Glomerular visceral epithelial cell (primary cell): ENCODE results near the gene HAUS7.

ENCODE experiments used
- DNase-seq: peaks from one replicate; pipeline ENCODE4 v3.0.0-alpha.2; 2016; ENCODE audit errors: extremely low spot score

The HAUS7 gene

DNA sequence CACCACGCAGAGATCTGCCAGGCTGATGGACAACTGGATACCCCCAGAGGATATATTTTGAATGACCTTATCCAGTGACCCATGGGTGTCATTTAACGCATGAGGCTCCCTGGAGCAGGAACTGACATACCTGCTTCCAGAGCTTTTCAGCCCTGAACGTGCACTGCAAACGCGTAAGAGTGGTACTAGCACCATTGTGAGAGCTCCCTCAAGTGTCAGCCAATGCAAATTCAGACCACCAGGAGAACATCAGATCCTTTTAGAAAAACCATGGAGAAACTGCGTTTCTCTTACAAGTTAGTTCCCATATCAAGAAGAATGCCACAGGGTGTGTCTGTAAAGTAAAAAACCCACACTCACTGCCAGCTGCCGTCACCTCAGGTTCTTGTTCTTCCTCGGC, 31.8 kb downstream of the HAUS7 start:
- no peak for DNase-seq

DNA sequence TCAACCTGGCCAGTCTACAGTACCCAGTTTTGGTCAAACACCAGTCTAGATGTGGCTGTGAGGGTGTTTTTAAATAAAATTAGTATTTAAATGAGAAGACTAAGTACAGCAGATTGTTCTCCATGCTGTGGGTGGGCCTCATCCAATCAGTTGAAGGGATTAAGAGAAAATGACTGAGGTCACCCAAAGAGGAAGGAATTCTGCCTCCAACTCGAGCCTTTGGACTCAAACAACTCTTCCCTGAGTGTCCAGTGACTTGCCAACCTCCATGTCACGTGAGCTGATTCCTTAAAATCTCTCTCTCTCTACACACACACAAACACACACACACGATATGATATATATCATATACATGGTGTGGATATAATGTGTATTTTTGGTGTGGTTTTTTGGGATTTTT, 34.5 kb downstream of the HAUS7 start:
- DNase-seq = no peak

DNA sequence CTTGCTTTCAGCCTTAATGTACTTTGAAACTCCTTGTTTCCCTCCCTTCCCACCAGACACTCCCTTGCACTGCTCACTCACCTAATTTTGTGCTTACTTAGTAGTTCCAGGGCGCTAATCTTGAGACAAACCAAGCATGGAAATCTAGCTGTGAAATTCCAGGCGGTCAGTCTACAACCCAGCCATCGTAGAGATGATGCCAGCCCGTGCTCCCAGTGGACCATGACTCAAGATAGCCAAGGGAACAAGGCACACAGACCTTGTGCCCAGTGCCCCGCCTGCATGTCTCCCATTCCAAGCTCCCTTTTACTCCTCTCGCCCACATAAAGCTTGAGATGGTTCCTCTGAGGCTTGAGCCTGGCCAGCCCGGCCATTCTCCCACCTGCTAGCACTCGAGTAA, 35.6 kb downstream of the HAUS7 start:
- DNase-seq = peak; percentile 8

DNA sequence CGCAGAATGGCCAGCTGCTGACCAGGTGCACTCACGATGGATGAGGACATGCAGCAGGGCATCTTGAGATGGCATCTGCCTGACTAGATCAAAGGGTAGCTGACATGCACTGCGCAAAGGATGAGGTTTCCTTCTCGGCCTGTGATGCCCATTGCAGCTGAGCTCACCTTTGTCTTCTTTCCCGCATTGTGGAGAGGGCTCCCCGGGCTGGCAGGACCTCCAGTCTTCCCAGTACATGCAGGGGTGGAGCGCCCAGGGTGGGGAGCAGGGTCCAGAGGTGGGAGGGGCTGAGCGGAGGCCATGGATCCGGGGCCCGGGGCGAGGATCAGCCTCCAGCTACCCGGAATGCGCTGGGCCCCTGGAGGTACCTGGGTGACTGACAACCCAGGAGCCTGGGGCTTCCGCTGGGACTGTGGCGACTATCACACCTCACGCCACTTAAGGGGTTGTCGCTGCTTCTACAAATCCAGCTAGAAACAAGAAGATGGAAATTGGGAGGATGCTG, 36.5 kb downstream of the HAUS7 start:
- no peak for DNase-seq

DNA sequence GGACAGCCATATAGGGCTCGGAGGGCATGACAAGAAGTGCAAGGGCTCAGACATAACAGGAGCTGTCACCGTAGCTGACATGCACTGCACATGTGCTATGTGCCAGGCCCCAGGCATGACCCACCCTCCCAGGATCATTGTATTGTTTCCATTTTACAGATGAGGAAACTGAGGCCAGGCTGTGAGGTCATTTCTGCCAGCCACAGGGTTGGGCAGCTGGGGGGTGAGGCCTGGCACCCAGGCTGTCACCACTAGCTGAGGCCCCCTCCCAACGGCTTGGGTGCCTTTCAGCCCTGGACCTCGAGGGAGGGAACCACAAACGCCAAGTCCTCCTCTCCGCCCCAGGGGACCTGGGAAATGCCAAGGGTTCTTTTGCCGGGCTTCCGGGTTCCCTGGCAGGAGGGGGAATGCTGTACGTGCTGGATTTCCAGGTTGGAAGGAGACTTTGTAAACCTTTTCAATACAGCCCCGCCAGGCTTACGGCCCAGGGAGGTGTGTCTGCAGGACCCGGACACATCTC, 37.2 kb downstream of the HAUS7 start:
- DNase-seq = no peak

DNA sequence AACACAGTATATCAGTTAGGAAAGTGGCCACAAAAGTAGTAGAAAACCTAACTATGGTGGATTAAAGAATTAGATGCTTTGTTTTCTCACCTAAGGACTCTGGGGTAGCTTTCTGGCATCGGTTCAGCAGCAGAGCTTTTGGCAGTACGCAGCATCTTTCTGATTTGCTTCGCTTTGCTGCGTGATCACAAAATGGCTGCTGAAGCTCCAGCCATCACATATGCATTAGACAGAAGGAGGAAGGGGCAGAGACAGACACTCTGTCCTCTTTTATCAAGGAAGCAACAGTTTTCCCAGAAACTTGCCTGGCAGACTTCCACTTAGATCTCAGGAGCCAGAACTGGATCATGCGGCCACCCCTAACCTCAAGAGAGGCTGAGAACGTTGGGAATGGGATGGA, 39.6 kb downstream of the HAUS7 start:
- no peak for DNase-seq

DNA sequence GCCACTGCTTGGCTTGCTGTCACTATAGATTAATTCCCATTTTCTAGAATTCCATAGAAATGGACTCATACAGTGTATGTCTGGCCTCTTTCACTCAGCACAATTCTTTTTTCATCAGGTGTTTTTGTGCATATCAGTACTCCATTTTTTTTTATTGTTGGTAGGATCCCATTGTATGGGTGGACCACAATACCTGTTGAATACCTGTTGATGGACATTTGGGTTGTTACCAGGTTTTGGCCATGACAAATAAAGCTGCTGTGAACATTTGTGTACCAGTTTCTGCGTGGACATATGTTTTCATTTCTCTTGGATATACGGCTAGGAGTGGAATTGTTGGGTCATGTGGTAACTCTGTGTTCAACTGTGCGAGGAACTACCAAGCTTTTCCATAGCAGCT, 44.2 kb downstream of the HAUS7 start:
- no peak for DNase-seq

DNA sequence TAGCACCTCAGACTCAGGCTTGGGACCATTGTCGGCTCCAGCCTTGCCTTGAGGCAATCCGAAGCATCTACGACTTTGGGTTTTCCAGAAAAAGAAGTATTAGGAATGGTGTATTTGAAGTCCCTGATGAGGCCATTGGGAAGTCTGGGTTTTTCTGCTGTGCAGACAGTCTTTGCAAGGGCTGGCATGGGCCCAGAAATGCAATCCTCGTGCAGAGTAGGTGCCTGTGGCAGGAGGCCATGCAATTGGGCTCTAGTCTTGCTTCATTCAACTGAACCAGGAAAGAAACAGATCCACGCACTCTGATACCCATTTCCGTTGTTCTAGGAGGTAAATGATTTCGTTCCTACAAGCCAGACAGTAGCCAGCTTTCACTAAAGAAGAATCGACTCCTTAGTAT, 46.7 kb downstream of the HAUS7 start:
- no peak for DNase-seq

DNA sequence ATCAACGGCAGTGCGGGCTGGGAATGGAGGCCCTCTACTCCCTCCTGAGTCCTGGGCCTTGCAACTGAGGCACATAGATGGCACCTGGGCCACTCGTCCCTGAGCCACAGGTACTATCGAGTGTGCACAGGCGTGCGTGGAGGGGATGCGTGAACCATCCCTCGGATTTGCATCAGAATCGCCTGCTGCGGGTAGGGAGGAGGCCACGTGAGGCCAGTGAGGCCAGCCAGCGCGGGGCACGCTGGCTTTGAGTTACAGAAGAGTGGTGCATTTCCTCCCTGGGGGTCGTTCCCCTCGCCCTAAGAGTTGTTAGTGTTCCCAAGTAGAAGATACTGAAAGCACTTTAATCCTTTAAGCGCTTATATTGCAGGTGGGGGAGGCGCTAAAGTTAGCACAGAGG, 48.5 kb downstream of the HAUS7 start:
- DNase-seq = no peak

DNA sequence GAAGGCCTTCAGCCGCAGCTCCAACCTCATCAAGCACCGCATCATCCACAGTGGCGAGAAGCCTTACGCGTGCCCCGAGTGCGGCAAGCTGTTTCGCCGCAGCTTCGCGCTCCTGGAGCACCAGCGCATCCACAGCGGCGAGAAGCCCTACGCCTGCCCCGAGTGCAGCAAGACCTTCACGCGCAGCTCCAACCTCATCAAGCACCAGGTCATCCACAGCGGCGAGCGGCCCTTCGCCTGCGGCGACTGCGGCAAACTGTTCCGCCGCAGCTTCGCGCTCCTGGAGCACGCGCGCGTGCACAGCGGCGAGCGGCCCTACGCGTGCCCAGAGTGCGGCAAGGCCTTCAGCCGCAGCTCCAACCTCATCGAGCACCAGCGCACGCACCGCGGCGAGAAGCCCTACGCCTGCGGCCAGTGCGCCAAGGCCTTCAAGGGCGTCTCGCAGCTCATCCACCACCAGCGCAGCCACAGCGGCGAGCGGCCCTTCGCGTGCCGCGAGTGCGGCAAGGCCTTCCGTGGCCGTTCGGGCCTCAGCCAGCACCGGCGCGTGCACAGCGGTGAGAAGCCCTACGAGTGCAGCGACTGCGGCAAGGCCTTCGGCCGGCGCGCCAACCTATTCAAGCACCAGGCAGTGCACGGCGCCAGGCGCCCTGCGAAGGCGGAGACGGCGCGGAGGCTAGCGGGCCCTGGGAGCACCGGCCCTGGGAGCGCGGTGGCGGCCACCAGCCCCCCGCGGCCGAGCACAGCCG, 49.4 kb downstream of the HAUS7 start:
- DNase-seq = no peak

DNA sequence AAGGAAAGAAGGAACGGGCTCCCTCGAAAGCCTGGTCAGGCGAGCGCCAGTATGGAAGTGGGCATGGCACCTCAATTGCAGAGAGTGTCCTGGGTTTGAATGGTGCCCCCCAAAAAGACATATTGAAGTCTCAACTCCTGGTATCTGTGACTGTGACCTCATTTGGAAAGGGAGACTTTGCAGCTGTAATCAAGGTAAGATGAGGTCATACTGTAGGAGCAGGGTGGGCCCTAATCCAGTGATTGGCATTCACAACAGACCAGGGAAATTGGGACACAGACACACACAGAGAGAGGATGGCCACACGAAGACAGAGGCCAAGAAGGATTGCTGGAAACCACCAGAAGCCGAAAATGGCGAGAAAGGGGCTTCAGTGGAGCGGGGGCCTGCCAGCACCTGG, 52.7 kb downstream of the HAUS7 start:
- DNase-seq = no peak

DNA sequence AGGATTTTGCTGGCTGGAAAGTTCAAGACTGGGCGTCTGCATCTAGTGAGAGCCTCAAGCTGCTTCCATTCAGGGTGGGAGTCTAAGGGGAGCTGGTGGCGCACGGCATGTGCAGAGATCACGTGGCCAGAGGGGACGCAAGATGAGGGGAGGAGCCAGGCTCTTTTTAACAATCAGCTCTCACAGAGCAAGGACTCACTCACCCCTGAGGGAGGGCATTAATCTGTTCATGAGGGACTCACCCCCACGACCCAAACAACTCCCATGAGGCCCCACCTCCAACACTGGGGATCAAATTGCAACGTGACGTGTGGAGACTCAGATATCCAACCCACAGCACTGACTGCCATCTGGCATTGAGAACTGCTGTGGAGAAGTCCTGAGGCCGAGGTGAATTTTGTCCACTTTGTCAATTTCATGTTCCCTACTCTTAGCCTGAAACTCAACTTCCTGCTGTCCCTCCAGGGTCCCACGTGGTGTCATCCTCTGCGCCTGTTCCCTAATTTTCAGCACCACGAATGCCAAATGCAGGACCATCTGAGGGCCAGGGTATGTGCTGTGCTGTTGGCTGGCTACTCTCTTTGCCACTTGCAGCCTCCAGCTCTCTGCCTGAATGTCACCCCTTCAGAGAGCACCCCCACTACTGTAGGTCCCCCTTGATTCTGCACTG, 53.5 kb downstream of the HAUS7 start:
- DNase-seq = no peak

DNA sequence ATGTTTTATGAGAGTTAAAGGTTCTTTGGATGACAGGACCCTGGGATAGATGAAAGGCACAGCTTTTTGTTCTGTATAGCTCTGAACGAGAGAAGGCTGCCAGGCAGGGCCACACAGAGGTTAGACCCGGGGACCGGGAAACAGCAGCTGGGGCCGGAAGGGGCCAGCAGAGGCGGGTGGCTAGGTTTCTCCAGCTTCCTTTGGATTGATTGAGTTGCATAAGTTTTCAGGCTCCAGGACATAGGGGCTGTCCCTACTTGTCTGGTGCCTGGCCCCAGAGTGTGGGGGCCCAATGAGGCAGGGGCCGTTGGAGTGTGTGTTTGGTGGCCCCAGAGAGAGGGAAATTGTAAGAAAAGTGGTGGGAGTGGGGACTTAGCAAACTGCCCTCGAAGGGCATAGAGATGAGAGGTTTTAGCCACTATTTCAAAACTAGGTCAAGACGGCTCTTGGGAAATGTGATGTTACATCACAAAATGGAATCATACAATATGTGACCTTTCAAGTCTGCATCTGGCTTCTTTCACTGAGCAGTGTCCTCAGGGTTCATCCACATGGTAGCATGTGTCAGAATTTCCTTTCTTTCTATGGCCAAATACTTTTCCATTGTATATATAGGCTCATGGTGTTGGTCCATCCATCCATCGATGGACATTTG, 55.4 kb downstream of the HAUS7 start:
- DNase-seq = no peak

DNA sequence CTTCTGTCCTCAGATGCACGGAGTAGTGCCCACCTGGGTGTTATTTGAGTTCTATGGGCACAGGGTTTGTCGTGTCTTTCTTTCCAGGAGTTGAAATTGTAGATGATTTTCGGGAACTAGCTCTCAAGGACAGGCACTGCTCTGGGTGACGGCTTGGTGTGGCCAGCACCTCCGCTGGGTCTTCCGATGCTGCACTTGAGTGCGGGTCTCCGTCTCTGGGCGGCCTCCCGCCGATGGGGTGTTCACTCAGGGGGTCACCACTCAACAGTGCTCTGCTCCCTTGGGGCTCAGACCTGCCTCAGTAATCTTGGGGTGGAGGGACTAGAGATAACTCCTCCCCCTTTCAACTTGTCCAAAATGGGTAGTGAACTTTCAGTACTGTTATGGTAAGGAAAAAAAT, 56.6 kb downstream of the HAUS7 start:
- no peak for DNase-seq

DNA sequence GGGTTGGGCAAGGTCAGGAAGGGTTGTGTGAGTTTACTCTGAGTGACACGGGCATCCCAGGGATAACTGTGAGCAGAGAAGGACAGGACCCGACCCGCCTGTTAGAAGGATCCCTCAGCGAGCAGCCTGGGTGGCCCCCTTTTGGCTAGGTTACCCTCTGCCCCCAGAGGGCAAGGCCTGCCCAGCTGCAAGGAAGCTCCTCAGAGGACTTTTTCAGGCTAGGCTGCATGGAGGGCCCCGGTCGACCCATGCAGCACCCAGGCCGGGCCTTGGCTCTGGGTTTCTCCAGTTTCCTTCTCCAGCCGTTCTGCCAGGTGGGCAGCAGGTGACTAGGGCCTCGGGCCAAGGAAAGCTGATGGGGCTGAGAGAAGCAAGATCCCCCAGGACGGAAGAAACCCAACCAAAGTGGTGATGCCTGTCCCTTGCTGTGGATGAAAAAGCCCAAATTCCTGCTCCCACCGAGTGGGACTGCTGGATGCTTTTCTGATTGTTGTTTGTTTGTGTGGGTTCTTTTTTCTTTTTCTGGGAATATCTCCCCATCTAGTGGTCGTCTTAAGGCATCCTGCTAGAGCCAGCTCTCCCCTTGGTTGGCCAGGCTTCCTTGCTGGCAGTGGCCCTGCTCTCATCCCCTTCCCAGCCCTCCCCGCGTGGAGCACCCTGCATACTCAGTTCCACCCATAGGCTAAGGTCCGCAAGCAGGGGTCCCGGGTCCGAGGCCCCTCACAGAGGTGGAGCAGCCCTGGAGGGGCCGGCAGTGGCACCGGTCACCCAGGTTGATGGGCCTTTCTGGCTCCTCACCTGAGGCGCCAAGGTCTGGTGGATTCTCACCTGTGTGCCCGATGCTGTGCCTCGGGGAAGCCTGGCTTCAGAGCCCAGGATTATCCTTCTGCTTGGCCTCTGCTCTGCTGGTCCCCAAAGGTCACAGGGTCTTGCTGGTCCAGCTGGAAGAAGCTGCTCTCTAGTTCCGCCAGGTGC, 57.3 kb downstream of the HAUS7 start:
- no peak for DNase-seq

DNA sequence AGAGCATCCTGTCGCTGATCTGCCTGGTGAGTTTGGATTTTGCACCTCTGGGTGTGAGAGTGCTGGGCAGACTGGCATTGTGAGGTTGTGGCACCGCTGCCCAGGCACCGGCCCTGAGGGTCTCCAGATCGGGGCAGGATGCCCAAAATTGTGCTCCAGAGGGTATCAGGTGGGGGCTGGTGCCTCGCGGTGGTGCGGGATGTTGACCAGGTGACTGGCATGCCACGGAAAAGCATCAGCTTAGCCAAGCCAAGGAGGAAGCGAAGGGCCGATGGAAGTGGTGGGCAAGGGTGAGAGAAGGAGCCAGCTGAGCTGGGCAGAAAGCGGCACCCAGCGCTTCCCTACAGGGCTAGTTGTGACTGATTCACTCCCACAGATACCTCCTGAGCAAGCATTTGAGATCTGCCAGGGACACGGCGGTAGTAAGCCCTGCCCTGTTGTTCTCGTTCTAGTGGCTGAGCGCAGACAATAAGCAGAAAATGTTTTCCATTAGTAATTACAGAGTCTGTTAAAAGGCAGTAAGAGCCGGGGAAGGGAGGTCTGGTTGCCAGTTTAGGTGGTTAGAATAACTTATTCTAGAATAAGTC, 58.3 kb downstream of the HAUS7 start:
- no peak for DNase-seq

DNA sequence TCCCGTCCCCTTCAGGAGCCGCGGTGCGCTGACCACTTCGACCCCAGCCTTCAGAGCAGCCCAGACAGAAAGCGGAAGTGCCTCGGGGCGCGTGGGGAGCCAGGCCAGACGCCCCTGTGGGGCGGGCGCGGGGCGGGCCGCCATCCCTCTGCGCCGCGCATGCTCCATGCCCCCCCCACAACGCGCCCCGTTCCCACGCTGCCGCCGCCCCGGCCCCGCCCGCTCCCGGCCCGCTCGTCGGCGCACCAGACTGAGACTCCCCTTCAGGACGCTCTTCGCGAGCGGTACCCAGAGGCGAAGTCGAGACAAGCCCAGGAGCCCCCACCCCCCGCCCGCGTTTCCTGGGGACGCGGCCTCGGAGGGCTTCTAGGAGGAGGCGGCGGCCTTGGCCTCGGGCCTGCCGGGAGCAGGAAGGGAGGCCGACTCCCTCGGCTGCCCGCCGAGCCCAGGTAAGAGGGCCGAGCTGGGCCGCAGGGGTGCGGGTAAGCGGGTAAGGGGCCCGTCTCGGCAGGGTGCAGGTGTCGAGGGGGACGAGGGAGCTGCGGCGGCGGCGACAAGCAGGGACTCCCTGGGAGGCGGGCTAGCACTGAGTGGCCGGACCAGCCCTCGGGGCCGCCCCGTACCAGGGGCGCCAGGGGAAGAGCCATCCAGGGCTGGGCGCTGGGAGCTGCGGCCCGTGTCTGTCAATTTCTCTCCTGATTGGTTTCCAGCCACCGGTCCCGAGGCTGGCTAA, 59.0 kb downstream of the HAUS7 start, which contains the start of gene ZFP92:
Gene ZFP92 (plus strand): TSS at position 218 of the 733 bp plus-strand sequence. CDS start 6,851 bp downstream, outside the sequence.
- DNase-seq = no peak

DNA sequence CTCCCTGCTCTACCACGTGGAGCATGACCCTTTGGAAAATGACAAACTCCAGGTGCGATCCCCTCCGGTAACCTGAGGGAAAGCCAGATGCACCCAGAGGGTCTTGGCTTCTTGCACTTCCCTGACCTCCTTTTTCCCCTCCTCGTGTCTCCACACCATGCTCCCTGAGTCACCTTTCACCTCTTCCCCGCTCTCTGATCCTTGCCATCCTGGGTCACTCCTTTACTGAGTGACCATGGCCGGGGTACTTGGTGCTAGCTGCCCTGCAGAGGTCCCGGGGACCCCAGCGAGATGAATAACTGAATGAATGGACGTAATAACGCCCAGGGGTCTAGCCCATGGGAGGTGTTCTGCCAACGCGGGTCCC, 59.5 kb downstream of the HAUS7 start:
- DNase-seq = no peak

DNA sequence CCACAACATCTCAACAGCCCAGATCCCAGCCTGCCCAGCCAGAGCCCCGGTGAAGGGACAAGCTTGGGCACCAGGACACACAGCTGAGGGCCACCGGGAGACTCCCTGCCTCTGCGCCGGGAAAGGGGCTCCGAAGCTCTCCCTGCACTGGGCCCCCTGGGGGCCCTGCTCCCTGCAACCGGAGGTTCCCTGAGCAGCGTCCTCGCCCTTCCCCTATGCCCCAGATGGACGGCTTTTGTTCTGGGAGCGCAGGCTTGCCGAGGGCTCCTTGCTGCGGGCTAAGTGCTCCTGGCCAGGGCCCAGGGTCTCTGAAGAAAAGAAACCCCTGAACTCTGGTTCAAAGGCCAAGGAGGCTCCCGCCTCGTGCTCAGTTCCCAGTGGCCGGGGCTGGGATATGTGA, 60.0 kb downstream of the HAUS7 start:
- DNase-seq = no peak

DNA sequence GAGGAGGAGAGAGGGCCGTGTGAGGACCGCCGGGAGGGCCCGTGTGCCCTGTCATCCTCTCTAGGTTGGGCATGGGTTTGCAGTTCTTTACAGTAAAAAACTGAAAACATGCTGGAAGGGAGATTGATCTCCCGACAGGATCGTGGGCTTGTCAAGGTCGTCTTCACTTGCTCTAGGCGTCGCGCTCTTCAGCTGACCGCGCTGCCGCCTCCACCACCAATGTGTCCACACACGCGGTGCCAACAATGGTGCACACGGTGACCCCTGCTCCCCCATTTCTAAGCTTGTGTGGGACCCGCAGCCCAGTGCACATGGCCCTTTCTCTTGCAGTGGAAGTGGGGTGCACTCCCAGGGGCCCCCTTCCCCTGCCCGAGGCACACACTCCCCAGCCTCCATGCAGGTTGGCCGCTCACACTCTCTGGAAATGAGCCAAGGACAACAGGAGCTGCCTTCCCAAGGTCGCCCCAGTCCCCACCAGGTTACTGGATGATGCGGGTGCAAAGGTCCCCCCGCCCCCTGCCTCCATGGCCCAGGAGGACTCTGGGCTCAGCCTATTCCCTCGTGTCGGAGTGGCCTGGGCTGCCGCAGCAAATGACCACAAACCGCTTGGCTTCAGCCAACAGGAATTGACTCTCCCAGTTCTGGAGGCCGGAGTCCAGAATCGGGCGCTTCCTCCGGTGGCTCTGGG, 60.8 kb downstream of the HAUS7 start:
- no peak for DNase-seq
